ENCODE data around the gene MNX1. TPM values are rescaled to one million over a fixed set of nuclear protein-coding genes. Genes with fewer than 3 reads are reported as not detected.

Gene MNX1
- under 1 TPM in 1 of 2 experiments, not detected in 1; 0.10 TPM for total RNA-seq

DNA sequence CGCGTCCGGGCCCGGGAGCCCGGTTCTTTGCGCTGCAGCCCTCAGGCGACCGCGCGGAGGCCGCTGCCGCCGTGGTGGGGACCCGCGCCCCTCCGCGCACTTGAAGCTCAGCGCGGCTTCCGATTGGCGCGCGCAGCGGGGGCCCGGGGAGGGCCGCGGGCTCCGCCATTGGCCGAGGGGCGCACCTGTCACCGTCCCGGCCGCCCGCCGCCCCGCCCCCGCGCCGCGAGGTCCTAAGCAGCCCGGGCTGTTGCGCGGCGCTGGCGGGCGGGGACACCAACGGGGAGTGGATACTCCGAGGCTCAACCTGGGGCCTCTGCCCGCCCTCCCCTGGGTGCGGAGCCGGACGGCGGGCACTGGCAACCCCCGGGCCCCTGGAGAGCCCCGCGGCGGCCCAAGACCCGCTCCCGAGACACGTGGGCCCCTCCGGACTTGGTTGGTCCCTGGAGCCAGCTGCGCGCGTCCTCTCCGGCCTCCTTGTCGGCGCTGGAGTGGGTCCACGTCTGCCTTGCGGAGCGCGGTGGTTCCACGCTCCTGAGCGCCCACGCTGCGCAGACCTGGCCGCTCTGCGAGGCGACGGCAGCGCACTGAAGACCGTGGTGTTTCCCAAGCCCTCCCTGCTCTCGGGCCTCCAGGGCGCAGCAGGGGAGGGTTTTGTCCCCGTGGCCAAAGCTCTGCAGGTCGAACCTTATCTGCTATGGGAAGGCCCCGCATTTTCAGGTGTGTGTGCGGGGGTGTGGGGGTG, at the start of gene MNX1:
MNX1 (minus strand) TSS at position 76 of the 745 bp plus-strand sequence. CDS start 313 bp downstream, outside the sequence.
- H3K36me3 Mint-ChIP-seq (ENCODE audit: low read depth), result peaks cover 4% of the 10 kb centered on the region
- peak; percentile 54 for DNase-seq
- H3K9me3 Mint-ChIP-seq, result no peaks in the 10 kb centered on the region
- peak within 1 kb of the TSS; percentile 47 for H3K27ac Mint-ChIP-seq
- ChIA-PET POLR2A (interaction anchor here (0.6 kb wide), 1 partner anchor 59 kb away, joined by 3 read pairs; no protein-coding TSS in a partner anchor), CTCF (no interaction called here)
- H3K4me3 Mint-ChIP-seq, result peak within 1 kb of the TSS; percentile 59
- peaks cover 83% of the 10 kb centered on the region for H3K27me3 Mint-ChIP-seq
- H3K4me1 Mint-ChIP-seq, result peaks cover 15% of the 10 kb centered on the region

DNA sequence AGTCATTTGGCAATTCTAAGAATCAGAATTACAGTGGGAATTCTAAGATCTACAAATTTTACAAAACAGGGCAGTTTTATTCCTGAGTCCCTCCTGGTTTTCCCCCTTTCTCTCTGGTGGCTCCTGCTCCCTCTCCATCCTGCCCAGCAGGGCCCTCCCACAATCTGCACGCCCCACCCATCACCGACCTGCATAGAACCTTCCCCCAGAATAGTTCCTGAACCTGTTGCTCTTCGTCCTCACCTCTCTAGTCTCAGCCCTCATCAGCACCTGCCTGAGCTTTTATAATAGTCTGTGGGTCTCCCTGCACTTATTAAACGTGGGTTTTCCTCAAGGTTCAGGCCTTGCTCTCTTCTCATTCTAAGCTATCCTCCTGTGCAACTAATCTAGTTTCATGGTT, 49.1 kb upstream of the MNX1 start:
- peaks cover 1% of the 10 kb centered on the region for H3K27me3 Mint-ChIP-seq
- H3K36me3 Mint-ChIP-seq (ENCODE audit: low read depth), result no peaks in the 10 kb centered on the region
- no peak overlapping the region for H3K27ac Mint-ChIP-seq
- peaks cover 10% of the 10 kb centered on the region for H3K9me3 Mint-ChIP-seq
- ChIA-PET POLR2A (no interaction called here), CTCF (interaction anchor here (0.6 kb wide), 1 partner anchor 84 kb away, joined by 3 read pairs; no protein-coding TSS in a partner anchor)
- DNase-seq, result no peak
- H3K4me1 Mint-ChIP-seq, result no peaks in the 10 kb centered on the region
- no peak overlapping the region for H3K4me3 Mint-ChIP-seq

DNA sequence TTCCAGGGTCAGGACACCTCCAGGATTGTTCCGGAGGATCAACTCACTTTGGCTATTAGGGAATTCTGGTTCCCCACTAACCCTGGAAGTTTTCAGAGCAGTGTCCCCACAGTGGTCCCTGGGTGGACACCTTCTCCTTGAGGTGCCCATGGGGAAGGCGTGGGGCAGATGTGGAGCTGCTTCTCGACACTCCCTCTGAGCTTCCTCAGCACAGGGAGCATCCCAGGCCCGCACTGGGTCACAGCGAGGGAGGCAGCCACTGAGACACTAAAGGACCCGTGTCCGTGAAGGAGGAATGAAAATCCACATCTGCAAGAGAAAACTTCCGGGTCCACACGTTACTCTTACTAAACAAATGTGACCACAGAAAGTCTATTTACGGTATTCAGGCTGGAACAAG, 48.2 kb upstream of the MNX1 start:
- Mint-ChIP-seq H3K4me3 (no peak overlapping the region), H3K27me3 (peaks cover 1% of the 10 kb centered on the region), H3K36me3 (ENCODE audit: low read depth) (no peaks in the 10 kb centered on the region), H3K9me3 (peaks cover 6% of the 10 kb centered on the region), H3K4me1 (no peaks in the 10 kb centered on the region), H3K27ac (no peak overlapping the region)
- DNase-seq, result no peak
- CTCF ChIA-PET, result no interaction called here
- POLR2A ChIA-PET, result no interaction called here

DNA sequence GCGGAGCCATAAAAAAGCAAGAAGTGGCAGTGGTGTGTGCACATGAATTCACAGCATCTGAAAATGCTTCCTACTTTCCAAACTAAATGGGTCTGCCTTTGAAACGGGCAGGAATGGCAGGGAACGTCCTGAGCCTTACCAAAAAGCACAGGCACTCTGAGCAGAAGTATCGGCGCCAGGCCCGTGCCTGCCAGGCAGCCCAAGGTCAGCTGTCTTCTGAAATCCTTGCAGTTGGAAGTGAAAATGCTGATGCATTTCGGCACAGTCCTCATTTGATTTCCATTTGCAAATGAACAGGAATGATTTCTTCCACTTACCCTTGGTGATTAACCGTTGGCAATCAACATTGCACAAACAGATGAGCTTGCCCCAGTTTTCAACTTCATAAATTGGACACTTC, 47.6 kb upstream of the MNX1 start:
- ChIA-PET CTCF (no interaction called here), POLR2A (no interaction called here)
- no peak for DNase-seq
- H3K27ac Mint-ChIP-seq, result no peak overlapping the region
- no peaks in the 10 kb centered on the region for H3K4me1 Mint-ChIP-seq
- H3K27me3 Mint-ChIP-seq, result peaks cover 3% of the 10 kb centered on the region
- no peak overlapping the region for H3K4me3 Mint-ChIP-seq
- H3K36me3 Mint-ChIP-seq (ENCODE audit: low read depth), result no peaks in the 10 kb centered on the region
- H3K9me3 Mint-ChIP-seq, result peaks cover 3% of the 10 kb centered on the region

DNA sequence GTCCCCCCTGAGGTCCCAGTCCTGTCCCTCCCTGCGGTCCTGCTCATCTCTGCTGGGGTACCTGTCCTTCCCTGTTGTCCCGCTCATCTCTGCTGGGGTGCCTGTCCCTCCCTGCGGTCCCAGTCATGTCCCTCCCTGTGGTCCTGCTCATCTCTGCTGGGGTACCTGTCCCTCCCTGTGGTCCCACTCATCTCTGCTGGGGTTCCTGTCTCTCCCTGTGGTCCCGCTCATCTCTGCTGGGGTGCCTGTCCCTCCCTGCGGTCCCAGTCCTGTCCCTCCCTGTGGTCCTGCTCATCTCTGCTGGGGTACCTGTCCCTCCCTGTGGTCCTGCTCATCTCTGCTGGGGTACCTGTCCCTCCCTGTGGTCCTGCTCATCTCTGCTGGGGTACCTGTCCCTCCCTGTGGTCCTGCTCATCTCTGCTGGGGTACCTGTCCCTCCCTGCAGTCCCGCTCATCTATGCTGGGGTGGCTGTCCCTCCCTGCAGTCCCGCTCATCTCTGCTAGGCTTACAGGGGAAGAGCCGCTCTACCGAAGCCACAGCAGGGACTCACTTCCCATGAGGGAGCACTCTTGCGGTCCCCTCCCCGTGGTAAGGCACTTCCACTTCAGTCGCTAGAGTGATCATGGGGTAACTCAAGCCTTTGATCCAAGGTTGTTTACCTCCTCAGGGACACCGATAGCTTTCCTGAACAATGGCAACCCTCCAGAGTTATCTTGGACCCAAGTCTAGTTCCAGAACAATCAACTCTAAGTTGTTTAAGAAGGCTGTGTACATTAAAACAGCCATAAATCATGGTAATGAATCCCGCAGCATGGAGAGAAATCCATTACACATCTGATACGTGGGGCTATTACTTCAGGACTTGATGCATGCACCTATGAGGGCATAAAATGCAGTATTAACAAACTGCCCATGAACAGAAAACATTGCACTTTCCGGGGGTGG, 46.8 kb upstream of the MNX1 start:
- no peak overlapping the region for H3K27ac Mint-ChIP-seq
- peaks cover 9% of the 10 kb centered on the region for H3K27me3 Mint-ChIP-seq
- no peaks in the 10 kb centered on the region for H3K36me3 Mint-ChIP-seq (ENCODE audit: low read depth)
- CTCF ChIA-PET, result no interaction called here
- no peak overlapping the region for H3K4me3 Mint-ChIP-seq
- POLR2A ChIA-PET, result no interaction called here
- H3K4me1 Mint-ChIP-seq, result no peaks in the 10 kb centered on the region
- no peak for DNase-seq
- H3K9me3 Mint-ChIP-seq, result no peaks in the 10 kb centered on the region

DNA sequence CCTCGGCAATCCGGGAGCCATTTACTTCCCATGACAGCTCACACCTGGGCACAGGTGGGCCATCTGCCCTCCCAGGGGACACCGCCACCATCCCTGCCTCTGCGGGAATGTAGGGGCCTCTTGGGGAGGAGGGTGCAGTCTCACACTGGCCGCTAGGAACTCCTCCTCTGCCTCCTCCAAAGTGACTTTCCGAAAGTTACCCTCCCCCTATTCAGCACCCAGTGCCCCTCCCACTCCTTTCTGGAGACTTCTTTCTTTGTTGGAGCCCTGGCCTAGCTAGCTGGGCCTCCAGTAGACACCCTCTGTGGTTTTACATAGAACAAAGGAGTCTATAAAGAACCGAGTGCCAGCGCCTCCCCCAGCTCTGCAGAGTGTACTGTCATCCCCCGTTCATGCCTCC, 45.8 kb upstream of the MNX1 start:
- Mint-ChIP-seq H3K9me3 (no peaks in the 10 kb centered on the region), H3K4me3 (no peak overlapping the region), H3K36me3 (ENCODE audit: low read depth) (no peaks in the 10 kb centered on the region), H3K27me3 (peaks cover 8% of the 10 kb centered on the region), H3K27ac (no peak overlapping the region), H3K4me1 (no peaks in the 10 kb centered on the region)
- CTCF ChIA-PET, result no interaction called here
- POLR2A ChIA-PET, result no interaction called here
- no peak for DNase-seq

DNA sequence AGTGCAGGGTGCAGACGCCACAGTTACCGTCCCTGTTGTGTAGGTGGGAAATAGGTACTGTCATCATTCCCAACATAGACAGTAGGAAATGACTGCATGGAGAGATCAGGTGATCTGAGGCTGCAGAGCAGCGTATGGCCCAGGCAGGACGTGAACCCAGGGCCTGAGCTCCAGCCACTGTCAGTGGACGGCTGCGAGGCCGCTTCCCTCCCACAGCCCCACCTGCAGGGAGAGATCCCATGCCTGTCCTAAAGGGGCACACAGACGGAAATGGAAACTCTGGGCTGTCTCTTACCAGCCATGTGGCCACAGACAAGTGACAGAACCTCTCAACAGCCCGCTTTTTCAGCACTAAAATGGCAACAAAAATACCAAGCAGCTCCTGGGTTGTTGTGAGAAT, 44.5 kb upstream of the MNX1 start:
- POLR2A ChIA-PET, result no interaction called here
- H3K9me3 Mint-ChIP-seq, result no peaks in the 10 kb centered on the region

DNA sequence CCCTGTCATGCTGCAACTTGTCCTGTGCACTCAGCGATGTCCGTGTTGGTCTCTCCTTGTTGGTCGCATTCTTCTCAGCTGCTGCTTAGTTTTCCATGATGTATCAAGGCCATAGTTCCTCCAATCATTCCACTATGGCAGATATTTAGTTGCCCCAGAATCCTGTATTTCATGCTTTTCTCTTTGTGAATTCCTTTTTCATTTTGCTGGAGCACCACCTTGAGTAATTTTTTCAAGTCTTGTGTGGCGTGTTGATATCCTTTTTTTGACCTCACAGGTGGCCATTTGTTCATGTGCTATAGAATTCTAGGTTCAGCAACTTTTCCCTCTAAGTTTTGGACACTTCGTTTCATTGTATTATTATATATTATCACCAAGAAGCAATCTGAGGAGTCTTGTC, 42.7 kb upstream of the MNX1 start:
- Mint-ChIP-seq H3K4me3 (no peak overlapping the region), H3K9me3 (no peaks in the 10 kb centered on the region), H3K36me3 (ENCODE audit: low read depth) (no peaks in the 10 kb centered on the region), H3K27ac (no peak overlapping the region), H3K4me1 (no peaks in the 10 kb centered on the region), H3K27me3 (peaks cover 10% of the 10 kb centered on the region)
- ChIA-PET CTCF (no interaction called here), POLR2A (no interaction called here)
- DNase-seq, result no peak

More for the DNA sequence above, 44.5 kb upstream of the MNX1 start:
- Mint-ChIP-seq H3K4me3 (no peak overlapping the region), H3K36me3 (ENCODE audit: low read depth) (no peaks in the 10 kb centered on the region), H3K4me1 (no peaks in the 10 kb centered on the region), H3K27me3 (peaks cover 8% of the 10 kb centered on the region), H3K27ac (no peak overlapping the region)
- DNase-seq, result no peak
- CTCF ChIA-PET, result no interaction called here

DNA sequence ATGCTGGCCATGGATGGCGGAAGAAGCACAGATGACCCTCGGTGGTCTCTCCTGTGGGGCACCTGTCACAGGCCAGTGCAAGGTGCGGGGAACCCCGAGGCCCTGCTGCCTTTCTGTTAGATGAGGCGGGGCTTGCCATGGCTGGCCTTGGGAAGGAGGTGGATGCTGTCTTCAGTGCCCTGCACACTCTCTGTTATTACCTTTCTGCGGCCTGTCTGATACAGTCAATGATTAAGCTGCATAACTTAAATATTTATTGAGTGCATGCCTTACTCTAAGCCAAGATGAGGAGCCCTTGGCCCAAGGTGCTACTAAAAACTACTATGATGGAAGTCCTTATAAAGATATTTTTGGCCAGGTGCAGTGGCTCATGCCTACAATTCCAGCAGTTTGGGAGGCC, 36.7 kb upstream of the MNX1 start:
- POLR2A ChIA-PET, result no interaction called here

DNA sequence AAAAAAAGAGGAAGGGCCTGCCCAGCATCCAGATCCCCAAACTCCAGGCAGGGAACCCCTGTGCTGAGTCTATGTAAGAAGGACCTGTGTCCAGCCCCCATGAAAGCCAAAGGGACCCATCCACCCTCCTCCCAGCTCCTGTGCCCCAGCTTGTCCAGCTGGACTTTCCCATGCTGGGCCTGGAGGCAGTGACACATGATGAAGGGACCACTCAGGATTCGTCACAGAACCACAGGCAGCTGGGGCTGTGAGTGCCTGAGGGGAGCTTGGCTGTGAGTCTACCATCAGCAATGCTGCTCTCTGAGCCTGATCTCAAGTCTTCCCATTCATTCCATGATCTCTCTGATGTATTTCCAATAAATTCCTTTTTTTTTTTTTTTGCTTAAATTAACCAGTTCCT, 36.2 kb upstream of the MNX1 start:
- Mint-ChIP-seq H3K4me3 (no peak overlapping the region), H3K4me1 (no peaks in the 10 kb centered on the region), H3K36me3 (ENCODE audit: low read depth) (no peaks in the 10 kb centered on the region), H3K9me3 (no peaks in the 10 kb centered on the region), H3K27ac (no peak overlapping the region), H3K27me3 (peaks cover 1% of the 10 kb centered on the region)
- DNase-seq, result no peak
- ChIA-PET CTCF (no interaction called here), POLR2A (no interaction called here)

More for the DNA sequence above, 36.7 kb upstream of the MNX1 start:
- no peak overlapping the region for H3K27ac Mint-ChIP-seq
- CTCF ChIA-PET, result no interaction called here
- peaks cover 1% of the 10 kb centered on the region for H3K27me3 Mint-ChIP-seq
- no peak overlapping the region for H3K4me3 Mint-ChIP-seq
- DNase-seq, result no peak
- H3K36me3 Mint-ChIP-seq (ENCODE audit: low read depth), result no peaks in the 10 kb centered on the region
- H3K9me3 Mint-ChIP-seq, result no peaks in the 10 kb centered on the region
- H3K4me1 Mint-ChIP-seq, result no peaks in the 10 kb centered on the region

DNA sequence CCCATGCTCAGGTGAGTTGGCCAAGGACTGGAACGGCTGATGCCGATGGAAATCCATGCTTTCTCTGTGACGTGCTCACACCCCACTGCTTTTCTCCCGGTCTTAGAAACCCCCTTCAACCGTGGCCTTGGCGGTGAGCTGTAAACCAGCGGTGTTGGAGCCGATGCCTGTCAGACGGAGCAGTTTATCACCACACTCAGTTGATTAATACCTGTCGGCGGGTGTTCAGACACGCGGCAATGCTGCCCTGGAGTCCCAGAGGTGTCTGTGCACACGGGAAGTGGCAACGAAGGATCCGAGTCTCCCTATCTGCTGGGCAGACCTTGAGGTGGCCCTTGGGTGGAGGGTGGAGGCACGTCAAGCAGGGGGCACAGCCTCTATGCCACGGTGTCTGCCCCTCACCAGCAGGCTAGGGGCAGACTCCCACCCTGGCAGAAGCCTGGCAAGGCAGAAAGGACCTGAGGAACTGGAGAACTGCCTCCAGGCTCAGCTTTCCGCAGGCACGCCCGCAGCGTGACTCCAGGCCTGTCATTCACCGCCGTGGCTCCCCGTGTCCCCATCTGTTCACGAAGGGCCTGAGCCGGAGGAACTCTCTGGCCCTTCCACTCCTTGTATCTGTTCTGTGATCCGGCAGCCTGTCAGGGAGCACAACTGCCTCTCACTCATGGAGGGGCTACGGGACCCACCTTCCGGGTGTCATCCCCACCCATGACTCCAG, 34.6 kb upstream of the MNX1 start:
- Mint-ChIP-seq H3K27ac (no peak overlapping the region), H3K4me3 (no peak overlapping the region), H3K9me3 (no peaks in the 10 kb centered on the region), H3K27me3 (peaks cover 1% of the 10 kb centered on the region), H3K4me1 (no peaks in the 10 kb centered on the region), H3K36me3 (ENCODE audit: low read depth) (no peaks in the 10 kb centered on the region)
- DNase-seq, result no peak
- ChIA-PET POLR2A (no interaction called here), CTCF (no interaction called here)

DNA sequence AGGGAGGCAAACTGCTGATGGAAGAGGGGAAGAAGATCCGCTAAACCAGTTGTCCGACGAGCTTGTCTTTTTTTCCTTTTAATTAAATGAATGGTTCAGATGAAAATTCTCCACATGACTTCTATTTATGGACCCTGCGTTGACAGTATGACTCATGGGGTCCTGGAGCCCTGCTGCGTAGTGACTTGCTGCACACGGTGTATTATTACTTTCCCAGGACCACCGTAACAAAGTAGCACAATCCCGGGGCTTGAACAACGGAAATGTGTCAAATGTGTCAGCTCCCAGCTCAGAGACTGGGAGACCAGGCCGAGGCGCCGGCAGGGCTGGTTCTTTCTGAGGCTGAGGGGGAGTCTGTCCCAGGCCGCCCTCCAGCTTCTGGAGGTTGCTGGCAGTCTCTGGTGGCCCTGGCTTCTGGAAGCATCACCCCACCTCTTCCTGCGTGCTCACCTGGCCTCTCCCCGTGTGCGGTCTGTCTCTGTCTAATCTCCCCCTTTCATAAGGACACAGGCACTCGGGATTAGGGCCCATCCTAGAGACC, 33.8 kb upstream of the MNX1 start:
- CTCF ChIA-PET, result no interaction called here
- peaks cover under 1% of the 10 kb centered on the region for H3K27me3 Mint-ChIP-seq
- H3K36me3 Mint-ChIP-seq (ENCODE audit: low read depth), result no peaks in the 10 kb centered on the region
- no peaks in the 10 kb centered on the region for H3K4me1 Mint-ChIP-seq
- H3K4me3 Mint-ChIP-seq, result no peak overlapping the region
- POLR2A ChIA-PET, result no interaction called here
- no peak overlapping the region for H3K27ac Mint-ChIP-seq
- DNase-seq, result no peak
- H3K9me3 Mint-ChIP-seq, result no peaks in the 10 kb centered on the region

DNA sequence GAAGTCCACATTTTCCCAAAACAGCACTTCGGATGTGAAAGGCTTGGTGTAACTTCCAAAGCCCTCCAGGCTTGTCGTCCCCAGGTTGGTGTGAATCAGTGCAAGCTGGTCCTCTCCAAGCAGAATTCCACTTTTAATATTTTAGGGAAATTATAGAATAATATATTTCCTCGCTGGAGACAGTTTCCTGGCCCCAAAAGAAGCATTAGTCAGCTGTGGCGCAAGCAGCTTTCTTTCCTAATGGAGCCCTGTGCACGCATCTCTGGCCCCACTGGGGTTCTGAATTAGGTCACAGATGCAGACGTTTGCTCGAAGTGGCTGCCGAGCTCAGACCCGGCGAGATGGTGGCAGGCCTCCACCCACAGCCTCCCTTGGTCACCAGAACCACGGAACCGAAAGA, 33.3 kb upstream of the MNX1 start:
- Mint-ChIP-seq H3K4me1 (no peaks in the 10 kb centered on the region), H3K27ac (no peak overlapping the region), H3K4me3 (no peak overlapping the region), H3K27me3 (no peaks in the 10 kb centered on the region), H3K36me3 (ENCODE audit: low read depth) (no peaks in the 10 kb centered on the region), H3K9me3 (no peaks in the 10 kb centered on the region)
- no peak for DNase-seq
- ChIA-PET CTCF (no interaction called here), POLR2A (no interaction called here)
